GM12874 (cell line): Measurements from ENCODE around the gene FAM3C.

ENCODE experiments used
- TF ChIP-seq, protein P1 (sequence below): IDR thresholded peaks from 2 replicates; pipeline ENCODE4 v1.5.1; 2011; ENCODE audit warnings: low read depth, mild to moderate bottlenecking, control low read depth, low read length, moderate library complexity; ENCODE audit not compliant: insufficient read depth

The FAM3C gene

DNA sequence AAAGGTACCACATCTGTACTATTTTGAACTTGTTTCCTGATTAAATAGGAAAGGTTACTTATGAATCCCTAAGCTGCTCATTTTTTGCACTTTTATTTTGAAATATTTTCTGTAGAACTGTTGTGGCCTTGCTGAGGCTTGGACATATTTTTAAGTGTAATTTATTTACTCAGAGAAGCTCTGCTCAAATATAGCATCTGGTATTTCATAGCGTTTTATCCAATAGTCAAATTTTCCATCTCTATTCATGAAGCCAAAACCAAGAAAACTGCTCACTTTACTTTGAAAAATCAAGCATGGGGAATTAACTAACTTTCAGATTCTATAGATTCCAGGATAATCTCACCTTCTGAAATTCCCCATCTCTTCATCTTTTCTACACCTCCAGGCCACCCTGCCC, 6.6 kb upstream of the FAM3C start:
- TF ChIP-seq, protein P1, sequence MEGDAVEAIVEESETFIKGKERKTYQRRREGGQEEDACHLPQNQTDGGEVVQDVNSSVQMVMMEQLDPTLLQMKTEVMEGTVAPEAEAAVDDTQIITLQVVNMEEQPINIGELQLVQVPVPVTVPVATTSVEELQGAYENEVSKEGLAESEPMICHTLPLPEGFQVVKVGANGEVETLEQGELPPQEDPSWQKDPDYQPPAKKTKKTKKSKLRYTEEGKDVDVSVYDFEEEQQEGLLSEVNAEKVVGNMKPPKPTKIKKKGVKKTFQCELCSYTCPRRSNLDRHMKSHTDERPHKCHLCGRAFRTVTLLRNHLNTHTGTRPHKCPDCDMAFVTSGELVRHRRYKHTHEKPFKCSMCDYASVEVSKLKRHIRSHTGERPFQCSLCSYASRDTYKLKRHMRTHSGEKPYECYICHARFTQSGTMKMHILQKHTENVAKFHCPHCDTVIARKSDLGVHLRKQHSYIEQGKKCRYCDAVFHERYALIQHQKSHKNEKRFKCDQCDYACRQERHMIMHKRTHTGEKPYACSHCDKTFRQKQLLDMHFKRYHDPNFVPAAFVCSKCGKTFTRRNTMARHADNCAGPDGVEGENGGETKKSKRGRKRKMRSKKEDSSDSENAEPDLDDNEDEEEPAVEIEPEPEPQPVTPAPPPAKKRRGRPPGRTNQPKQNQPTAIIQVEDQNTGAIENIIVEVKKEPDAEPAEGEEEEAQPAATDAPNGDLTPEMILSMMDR, result no peak

DNA sequence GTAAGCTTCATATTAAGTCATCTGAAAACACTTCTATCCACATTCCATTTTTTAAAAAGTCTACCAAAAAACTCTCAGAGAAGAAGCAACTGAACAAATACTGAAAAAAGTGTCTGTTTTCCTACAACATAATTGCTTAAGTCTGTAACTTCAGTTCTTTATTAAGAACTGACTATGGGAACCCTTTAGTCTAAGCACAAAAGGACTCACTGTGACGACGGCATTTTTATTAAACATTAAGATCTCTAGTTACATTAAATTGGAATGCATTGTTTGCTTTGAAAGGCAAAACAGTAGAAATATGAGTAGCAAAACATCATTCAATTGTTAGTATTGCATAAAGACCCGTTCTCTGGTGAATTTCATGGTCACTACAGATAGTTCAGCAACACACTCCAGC, 5.8 kb upstream of the FAM3C start:
- TF ChIP-seq, protein P1, result no peak

DNA sequence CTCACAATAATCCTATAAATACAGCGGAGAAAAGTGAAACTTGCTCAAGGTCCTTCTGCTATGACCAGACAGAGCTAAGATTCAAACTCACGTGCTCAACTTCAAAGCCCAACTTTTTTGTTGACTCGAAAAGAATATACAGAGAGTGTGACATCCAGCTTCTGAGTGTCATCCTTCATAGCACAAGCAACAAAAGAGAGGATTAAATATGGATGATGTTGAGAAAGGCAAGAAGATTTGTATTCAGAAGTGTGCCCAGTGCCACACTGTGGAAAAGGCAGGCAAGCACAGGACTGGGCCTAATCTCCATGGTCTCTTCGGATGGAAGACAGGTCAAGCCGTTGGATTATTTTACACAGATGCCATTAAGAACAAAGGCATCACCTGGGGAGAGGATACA, 2.1 kb upstream of the FAM3C start:
- TF ChIP-seq, protein P1, result 0 out of 2 replicates have a peak, but pooled peaks have one; percentile 8

DNA sequence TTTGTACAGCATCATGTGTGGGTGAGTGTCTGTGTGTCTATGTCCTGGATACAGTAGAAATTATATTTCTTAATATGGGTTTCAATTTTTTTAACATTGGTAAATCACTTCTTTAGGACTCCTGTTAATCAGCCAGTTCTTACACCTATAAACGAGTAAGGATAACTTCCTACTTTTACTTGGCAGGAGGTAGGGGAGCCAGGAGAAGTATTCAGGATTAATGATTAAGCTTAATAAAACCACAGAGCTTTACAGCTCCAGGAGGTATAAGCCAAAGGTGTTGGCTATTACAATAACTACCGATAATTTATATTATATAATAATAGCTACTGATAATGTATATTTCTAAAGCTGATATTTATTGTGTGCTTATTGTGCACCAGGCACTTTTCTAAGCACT, 1.7 kb upstream of the FAM3C start:
- TF ChIP-seq, protein P1, result no peak

DNA sequence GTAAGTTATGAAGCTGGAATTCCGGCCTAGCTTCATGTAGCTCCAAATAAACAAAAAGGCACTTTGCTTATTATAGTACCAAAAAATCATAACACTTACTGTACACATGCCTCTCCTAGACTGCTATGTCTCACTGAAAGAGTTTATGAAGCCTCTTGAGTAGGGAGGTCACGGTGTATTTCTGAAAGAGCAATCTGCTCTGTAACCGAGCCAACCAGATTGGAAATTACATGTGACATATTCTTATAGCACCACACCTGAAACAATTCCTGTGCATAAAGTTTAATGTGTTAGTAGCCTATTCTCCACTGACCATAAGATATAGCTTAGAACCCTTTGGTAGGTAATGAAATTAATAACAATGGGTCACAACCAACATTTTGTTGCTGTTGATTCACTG, 1.3 kb upstream of the FAM3C start:
- TF ChIP-seq, protein P1, result no peak

DNA sequence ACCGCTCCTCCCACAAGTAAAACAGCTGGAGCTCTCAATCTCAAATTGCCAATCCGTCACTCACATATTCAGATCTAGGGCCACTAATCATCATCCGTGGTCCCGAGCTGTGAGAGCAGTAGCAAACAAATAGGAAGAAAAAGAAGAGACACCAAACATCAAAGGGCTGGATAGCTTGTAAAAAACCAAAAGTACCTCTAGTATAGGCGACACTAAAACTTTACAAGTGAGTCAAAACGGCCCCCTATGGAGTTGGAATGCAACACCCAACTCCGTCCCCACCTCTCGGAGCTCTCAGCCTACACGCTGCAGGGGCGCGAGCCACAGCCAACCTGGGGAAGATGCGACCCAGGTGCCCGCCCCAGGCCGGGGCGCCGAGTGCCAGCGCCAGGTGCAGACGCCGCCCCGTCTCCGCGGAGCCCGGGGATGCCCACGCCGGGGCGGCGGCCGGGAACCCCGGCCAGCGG, 581 bp downstream of the FAM3C start:
- TF ChIP-seq, protein P1, result no peak

DNA sequence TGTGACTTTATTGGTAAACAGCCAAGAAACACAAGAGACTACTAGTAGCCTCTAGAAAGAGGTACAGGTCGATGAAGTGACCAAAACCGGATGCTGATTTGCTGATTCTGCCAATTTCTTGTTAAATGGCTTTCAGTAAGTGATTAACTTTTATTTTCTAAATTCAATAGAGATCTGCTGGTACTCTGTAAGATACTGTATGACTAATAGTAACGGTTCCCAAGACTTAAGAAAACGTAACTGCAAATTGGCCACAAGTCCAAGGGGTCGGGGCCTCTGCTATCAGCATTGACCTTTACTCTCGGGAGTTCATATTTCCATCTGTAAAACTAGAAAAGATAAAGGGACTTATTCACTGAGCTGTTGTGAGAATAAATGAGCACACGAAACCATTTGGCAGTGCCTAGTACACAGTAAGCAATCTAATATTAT, 1.4 kb downstream of the FAM3C start:
- TF ChIP-seq, protein P1, result no peak

DNA sequence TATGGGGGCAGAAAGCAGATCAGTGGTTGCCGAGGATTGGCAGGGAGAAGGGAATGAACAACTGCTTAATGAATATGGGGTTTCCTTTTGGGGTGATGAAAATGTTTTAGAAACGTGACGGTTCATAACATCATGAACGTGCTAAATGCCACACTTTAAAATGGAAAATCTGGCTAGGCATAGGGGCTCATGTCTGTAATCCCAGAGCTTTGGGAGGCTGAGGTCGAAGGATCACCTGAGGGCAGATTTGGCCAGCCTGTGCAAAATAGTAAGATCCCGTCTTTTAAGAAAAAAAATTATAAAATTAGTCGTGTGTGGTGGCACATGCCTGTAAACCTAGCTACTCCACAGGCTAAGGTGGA, 3.1 kb downstream of the FAM3C start:
- TF ChIP-seq, protein P1, result no peak
